ENCODE data around the gene EID2. TPM values are rescaled to one million over a fixed set of nuclear protein-coding genes. Genes with fewer than 3 reads are reported as not detected.
A peak's percentile ranks its signal among the peaks of the same experiment; 100 is the strongest.

Gene EID2
- total and polyA plus RNA-seq, 10 donors: 7.9 to 17.7 (median 13.7) TPM

GRCh38 chr19:39540333-39540673 lies 342 bp upstream of the EID2 start:
- peak overlapping the region in 7 of 8 donors; percentile 67 to 94 (median 72) for H3K4me3 ChIP-seq
- H3K4me1 ChIP-seq: peaks cover 13 to 39% (median 25%) of the 10 kb centered on the region in 6 donors
- H3K27ac ChIP-seq: peak overlapping the region; percentile 90 to 99 (median 96)
- intact Hi-C loops (cut with DNase I; ENCODE audit: low total_unique reads): no loop called here
- TF ChIP-seq POLR2AphosphoS5 (IDR thresholded peaks at IDR 0.05): no peak
- TF ChIP-seq CTCF (IDR thresholded peaks at IDR 0.05 in 8 of 11, conservative IDR thresholded peaks at IDR 0.05 in 3 of 11): peak in 4 of 11 experiments; percentile 16 to 46 (median 24)
- DNase-seq: no peak
- 11 to 20% (median 15%) methylated on average over 10 of the region's 10 CpGs for WGBS, 5 donors
- no peaks in the 10 kb centered on the region for H3K9me3 ChIP-seq
- H3K36me3 ChIP-seq: no peaks in the 10 kb centered on the region
- peaks cover 0 to 1% (median 0%) of the 10 kb centered on the region in 7 donors for H3K27me3 ChIP-seq (replicated peaks in 1 of 7)

GRCh38 chr19:39539165-39539517 lies 820 bp downstream of the EID2 start:
- 1 to 6% (median 4%) methylated on average over 10 of the region's 10 CpGs for WGBS, 5 donors

GRCh38 chr19:39533791-39534190 lies 6.2 kb downstream of the EID2 start:
- WGBS, 5 donors: 74 to 98% (median 80%) methylated on average over 3 of the region's 3 CpGs
- H3K4me3 ChIP-seq: no peak overlapping the region
- peaks cover 15 to 57% (median 38%) of the 10 kb centered on the region in 6 donors for H3K4me1 ChIP-seq
- H3K36me3 ChIP-seq: no peaks in the 10 kb centered on the region
- no peaks in the 10 kb centered on the region for H3K27me3 ChIP-seq (replicated peaks in 1 of 7)
- TF ChIP-seq POLR2A (IDR thresholded peaks at IDR 0.05) (no peak), CTCF (IDR thresholded peaks at IDR 0.05 in 8 of 11, conservative IDR thresholded peaks at IDR 0.05 in 3 of 11) (no peak), POLR2AphosphoS5 (IDR thresholded peaks at IDR 0.05) (no peak)
- H3K27ac ChIP-seq: no peak overlapping the region
- intact Hi-C loops (cut with DNase I; ENCODE audit: low total_unique reads): loop anchor here (5.0 to 10.0 kb wide), 3 partner anchors 51 to 409 kb away; partner anchors contain the start of genes PAK4, SUPT5H and TIMM50
- no peaks in the 10 kb centered on the region for H3K9me3 ChIP-seq
- DNase-seq: no peak

More at GRCh38 chr19:39539165-39539517, 820 bp downstream of the EID2 start:
- peaks cover 13 to 39% (median 25%) of the 10 kb centered on the region in 6 donors for H3K4me1 ChIP-seq
- no peaks in the 10 kb centered on the region for H3K27me3 ChIP-seq (replicated peaks in 1 of 7)
- no peaks in the 10 kb centered on the region for H3K36me3 ChIP-seq
- intact Hi-C loops (cut with DNase I; ENCODE audit: low total_unique reads): loop anchor here (10.0 kb wide), 2 partner anchors 94 to 414 kb away; partner anchors contain the start of genes PAK4 and SUPT5H
- no peak for TF ChIP-seq CTCF (IDR thresholded peaks at IDR 0.05 in 8 of 11, conservative IDR thresholded peaks at IDR 0.05 in 3 of 11)
- TF ChIP-seq POLR2A (IDR thresholded peaks at IDR 0.05): no peak
- TF ChIP-seq POLR2AphosphoS5 (IDR thresholded peaks at IDR 0.05): no peak
- H3K27ac ChIP-seq: peak overlapping the region; percentile 90 to 99 (median 96)
- no peak for DNase-seq
- no peaks in the 10 kb centered on the region for H3K9me3 ChIP-seq
- peak overlapping the region; percentile 67 to 94 (median 72) for H3K4me3 ChIP-seq

- Histone ChIP-seq H3K9me3 (no peaks in the 10 kb centered on the region), H3K4me3 (peak overlapping the region; percentile 56 to 92 (median 80)), H3K36me3 (no peaks in the 10 kb centered on the region), H3K4me1 (peaks cover 7 to 50% (median 31%) of the 10 kb centered on the region in 6 donors), H3K27me3 (replicated peaks in 1 of 7) (no peaks in the 10 kb centered on the region), H3K27ac (peak overlapping the region in 3 of 8 donors; percentile 86 to 88 (median 87))
- 19 to 28% (median 22%) methylated on average over 12 of the region's 12 CpGs for WGBS, 5 donors
- DNase-seq: no peak
- intact Hi-C loops (cut with DNase I; ENCODE audit: low total_unique reads): loop anchor here (5.0 to 10.0 kb wide), 3 partner anchors 51 to 408 kb away; partner anchors contain the start of genes PAK4, SUPT5H and TIMM50
- TF ChIP-seq CTCF (IDR thresholded peaks at IDR 0.05 in 8 of 11, conservative IDR thresholded peaks at IDR 0.05 in 3 of 11) (peak in 4 of 11 experiments; percentile 13 to 53 (median 17)), POLR2AphosphoS5 (IDR thresholded peaks at IDR 0.05) (no peak)
Measured at GRCh38 chr19:39533003-39533512, 6.9 kb downstream of the EID2 start.

Data from spleen (tissue), 11 donors.